GM19438 (cell line): Measurements from ENCODE around the gene DMBX1.

ENCODE experiments used
- ATAC-seq: cut with Tn5 transposase; IDR thresholded peaks from one replicate; pipeline ENCODE4 v1.9.1; 2021; ENCODE audit warnings: low read depth; ENCODE audit not compliant: unreplicated experiment

DMBX1 gene

DNA sequence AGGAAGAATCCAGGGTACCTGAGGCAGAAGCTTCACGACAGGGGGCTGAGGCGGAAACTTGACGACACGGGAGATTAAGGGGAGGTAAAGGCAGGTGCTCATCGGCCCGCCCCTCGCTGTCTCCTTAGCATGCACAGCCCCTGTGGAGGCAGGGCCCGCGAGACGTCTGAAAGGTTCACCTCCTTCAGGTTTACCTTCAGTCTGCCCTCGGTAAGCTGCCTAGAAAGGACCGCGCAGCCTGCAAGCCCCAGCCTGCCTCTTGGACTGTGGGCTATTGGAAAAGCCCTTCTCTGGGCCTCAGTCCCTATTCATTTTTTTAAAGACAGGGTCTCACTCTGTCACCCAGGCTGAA lies 33.3 kb downstream of the DMBX1 start:
- ATAC-seq: no peak

- no peak for ATAC-seq
Observed at GRCh38 chr1:46523496-46524353, 34.1 kb downstream of the DMBX1 start.

GRCh38 chr1:46524843-46525242 lies 35.2 kb downstream of the DMBX1 start:
- no peak for ATAC-seq

DNA sequence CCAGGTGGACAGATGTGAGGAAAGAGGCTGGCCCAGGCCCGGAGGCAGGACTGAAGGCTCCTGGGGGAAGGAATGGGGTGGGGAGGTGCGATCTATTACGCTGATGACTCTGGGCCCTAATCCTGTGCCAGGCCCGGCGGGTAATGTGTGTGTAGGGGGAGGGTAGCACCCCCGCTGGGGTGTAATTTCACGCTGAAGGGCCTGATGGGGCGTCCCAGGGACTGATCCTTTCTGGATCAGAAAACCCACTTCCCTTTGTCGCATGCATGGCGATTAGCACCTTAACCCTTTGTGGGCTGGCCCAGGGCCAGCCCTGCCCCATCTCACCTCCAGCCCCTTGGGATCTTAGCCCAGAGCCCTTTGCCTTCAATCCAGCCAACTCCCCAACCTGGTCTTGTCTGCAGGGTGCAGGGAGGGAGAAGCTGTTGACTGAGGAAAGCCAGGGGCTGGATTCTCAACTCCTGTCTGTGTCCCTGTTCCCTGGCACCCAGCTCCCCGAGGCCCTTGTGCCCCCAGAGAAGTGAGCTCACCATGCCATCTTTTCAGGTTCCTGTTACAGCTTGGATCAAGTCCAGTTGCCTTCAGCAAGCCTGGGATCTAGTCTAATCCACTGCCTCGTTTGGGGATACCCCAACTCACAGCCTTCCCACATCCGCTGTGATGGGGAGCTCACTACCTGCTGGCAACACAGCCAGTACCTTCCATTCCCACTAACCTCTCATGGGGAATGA lies 35.8 kb downstream of the DMBX1 start:
- ATAC-seq: no peak

DNA sequence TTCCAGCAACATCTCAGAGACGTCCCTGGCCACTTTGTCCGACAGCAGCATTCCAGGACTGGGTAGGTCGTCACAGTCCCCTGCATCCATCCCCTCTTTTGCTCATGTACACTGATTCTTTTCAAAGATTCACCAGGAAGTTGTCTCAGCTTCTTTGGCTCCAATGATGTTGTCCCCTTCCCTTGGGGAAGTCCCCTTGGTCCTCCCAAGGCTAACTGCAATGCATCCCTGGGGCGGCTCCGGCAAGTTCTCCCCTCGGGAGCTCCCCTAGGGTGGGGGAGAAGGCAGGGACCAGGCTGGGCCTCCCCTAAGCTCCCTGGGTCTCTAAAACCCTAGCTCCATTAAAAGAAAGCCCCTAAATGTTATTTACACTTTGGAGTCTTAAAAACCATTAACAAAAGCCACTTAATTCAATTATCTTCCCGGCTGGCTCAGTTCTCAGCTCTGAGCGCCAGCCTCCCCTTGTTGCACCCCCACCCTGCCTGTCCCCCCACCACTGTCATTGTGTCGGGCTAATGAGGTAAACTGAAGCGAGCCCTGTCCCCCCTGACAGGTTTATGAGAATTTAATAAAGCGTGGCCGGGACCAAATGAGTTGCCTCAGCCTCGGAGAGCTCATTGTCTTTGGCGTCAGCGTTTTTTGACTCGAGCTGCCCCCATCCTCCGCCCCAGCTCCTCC lies 36.5 kb downstream of the DMBX1 start:
- no peak for ATAC-seq

DNA sequence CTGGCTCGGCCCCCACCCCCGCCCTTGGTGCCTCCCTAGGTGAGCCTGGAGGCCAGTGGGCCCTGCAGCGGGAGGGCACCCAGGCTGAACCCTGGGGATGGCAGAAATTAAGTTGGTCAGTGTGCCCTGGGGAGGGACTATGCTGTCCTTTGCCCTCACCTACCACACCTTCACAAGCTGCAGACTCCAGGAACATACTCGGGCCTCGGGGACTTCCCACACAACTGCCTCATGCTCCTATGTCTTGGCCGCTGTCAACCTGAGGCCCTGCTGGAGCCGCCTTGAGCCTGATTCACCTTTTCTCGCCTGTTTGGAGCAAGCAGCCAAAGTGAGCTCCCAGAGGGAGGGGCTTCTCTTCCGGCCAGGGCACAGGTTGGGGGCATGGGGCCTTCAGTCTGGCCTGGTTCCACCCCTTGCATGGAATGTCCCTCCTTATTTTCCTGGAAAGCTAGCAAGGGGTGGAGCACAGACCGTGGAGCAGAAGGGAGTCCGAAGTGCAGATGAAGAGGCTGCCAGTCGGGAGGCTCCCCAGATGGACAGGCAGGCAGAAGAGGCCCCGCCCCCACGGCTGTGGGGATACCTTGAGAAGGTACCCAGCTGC lies 37.2 kb downstream of the DMBX1 start:
- no peak for ATAC-seq

DNA sequence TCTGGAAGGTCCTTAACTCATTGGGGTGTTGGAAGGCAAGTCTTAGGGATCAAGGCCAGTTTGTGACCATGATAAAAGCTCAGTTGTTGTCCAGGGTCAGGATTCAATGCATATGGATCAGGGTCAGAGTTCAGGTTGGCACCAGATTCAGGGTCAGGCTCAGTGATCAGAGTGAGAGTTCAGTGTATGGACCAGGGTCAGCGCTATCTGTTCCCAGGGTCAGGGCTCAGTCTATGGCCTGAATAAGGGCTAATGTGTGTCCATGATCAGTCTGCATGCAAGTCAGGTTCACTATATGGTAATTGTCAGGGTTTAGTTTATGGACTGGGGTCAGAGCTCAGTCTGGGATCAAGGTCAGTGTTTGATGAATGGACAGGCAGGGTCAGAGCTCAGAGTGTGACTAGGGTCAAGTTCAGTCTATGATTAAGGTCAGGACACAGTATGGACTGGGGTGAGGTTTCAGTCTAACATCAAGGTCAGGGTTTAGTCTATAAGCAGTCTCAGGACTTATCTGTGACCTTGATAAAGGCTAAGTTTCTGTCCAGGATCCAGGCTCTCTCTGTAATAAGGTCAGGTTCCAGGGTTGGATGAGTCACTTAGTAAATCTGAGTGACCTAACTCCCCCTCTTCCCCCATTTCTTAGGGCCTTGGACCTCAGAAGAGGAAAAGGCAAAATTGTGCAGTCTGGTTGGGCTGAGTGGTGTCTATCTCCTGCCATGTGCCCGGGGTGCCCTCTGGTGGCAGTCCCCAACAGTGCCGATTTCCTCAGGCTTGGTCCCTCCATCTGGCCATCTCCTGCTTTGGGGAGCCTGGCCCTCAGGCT lies 38.0 kb downstream of the DMBX1 start:
- no peak for ATAC-seq

- ATAC-seq: no peak
Observed at GRCh38 chr1:46528297-46528955, 38.8 kb downstream of the DMBX1 start.

DNA sequence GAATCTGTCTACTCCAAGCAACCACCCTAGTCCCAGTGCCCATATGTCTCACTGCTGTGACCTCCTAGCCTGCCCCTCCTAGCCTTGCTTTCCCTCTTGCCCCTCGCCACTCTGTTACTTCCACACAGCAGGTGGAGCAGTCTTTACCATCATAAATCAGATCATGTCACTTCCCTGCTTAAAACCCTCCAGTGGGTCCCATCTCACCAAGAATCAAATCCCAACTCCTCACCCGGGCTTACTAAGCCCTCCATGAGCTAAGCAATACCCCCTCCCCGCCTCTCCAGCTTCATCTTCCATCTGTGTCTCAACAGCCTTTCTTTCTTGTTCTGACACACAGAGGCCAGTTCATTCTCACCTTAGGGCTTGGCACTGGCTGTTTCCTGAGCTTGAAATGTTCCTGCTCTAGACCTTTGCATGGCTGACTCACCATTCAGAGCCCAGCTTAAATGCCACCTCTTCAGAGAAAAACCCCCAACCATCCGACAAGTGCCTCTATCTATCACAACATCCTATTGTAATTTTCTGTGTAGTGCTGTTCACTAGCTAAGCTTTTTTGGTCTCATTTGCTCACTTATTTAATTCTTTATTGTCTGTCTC lies 39.5 kb downstream of the DMBX1 start:
- ATAC-seq: no peak

DNA sequence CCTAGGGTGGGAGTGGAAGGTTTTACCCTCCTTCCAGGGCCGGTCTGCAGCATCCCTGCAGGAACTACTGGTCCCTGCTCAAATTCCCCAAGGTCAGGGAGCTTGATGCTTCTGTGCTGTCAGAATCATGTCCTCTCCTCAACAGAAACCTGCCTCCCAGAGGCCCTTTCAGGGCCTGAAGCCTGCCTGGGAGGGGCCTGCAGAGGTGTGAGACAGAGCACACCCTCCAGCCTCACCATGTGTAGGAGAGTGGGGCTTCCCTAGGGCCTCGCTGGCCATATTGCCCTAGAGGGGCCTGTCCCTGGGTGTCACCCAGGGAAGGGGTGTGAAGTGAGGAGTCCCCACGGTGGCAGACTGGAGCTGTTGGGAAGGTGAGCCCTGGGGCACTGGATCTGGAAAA lies 40.7 kb downstream of the DMBX1 start:
- ATAC-seq: no peak

GRCh38 chr1:46530791-46531409 lies 41.3 kb downstream of the DMBX1 start:
- no peak for ATAC-seq

GRCh38 chr1:46532095-46532494 lies 42.5 kb downstream of the DMBX1 start:
- ATAC-seq: no peak

DNA sequence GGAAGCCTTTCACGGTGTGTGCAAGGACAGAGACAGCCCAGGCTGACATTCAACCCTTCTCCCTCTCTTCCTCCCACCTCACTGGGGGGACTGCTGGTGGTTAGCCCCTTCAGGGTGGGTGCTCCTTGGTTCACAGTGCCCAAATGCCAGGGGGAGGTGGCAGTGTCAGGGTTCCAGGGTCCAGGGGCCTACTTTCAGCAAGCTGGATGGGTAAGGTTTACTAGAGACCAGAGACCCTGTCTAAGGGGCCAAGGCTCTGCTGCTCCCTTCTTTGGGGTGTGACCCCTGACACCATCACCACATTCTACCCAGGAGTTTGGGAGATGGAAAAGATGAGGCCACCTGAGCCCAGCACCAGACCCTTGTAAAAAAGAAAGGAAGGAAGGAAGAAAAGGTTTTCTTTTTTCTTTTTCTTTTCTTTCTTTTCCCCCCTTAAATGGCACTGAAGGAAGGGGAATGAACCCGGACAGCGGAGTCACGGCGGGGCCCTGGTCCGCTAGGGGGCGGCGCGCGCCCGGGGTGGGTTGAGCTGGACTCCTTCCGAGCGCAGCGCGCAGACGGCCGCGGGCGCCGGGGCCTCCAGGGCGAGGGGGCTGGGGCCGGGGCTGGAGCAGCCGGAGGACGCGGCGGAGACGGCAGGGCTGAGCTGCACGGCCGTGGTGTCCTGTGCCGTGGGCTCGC lies 43.0 kb downstream of the DMBX1 start:
- ATAC-seq: no peak

- ATAC-seq: no peak
Observed at GRCh38 chr1:46533179-46533864, 43.7 kb downstream of the DMBX1 start.

GRCh38 chr1:46535063-46535462 lies 45.4 kb downstream of the DMBX1 start:
- ATAC-seq: no peak

- ATAC-seq: no peak
Observed at GRCh38 chr1:46536527-46536926, 46.9 kb downstream of the DMBX1 start.

DNA sequence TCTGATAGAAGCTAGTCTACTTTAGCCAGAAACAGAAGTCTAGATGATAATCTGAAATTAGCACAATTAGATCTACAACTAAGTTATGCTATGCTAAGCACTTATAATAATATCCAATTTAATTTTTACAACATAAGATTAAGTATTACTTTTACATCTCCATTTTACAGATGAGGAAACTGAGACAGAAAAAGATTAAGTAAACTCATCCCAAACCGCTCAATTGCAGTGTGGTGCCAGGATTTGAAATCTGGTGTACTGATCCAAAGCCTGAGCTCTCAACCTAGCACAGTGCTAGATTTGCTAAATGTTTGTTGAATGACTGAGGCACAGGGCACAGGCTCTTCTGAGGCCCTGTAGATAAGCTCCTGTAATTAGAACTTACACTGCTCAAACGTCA lies 48.0 kb downstream of the DMBX1 start:
- no peak for ATAC-seq

GRCh38 chr1:46538147-46538546 lies 48.5 kb downstream of the DMBX1 start:
- no peak for ATAC-seq
